Dermis microvascular lymphatic vessel endothelial cell (primary cell): ENCODE data around the gene AQP11. TPM values are rescaled to one million over a fixed set of nuclear protein-coding genes. Genes with fewer than 3 reads are reported as not detected.
A peak's percentile ranks its signal among the peaks of the same experiment; 100 is the strongest.
"Not testable (repeated sequence)": the region's sequence is repeated elsewhere in the genome, so short reads cannot be mapped to it uniquely, and the experiment has no call there.

Experiments used
- DNase-seq, 2 donors: peaks; one replicate each; pipeline versions ENCODE4 v3.0.0 to v3.0.0-alpha.2; 2010; ENCODE audit warnings: low read depth in 2 of 2
- total RNA-seq: library from RNA; depleted of rRNA; stranded (reverse); fragments of >200 nt; gene quantifications from 2 replicates; pipeline ENCODE4 v1.2.1, GENCODE V29; 2014

AQP11 gene
- total RNA-seq, 1 donor from 2014 or later = 0.13 TPM

DNA sequence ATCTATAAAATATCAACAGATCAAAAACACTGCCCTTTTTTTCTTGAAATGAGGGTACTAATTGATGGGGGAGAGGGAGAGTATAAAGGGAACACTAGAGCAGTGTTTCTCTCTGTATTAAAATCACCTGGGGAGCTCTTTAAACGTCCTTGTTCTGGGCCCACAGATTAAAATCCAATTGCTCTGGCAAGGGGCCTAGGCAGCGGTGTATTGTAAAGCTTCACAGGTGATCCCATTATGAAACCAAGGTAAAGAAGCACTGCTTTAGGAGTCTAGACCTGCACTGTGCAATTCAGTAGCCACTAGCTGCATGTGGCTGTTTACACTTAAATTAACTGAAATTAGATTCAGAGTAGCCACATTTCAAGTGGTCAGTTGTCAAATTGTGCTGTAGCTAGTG lies 3.0 kb downstream of the AQP11 start:
- no peak for DNase-seq

DNA sequence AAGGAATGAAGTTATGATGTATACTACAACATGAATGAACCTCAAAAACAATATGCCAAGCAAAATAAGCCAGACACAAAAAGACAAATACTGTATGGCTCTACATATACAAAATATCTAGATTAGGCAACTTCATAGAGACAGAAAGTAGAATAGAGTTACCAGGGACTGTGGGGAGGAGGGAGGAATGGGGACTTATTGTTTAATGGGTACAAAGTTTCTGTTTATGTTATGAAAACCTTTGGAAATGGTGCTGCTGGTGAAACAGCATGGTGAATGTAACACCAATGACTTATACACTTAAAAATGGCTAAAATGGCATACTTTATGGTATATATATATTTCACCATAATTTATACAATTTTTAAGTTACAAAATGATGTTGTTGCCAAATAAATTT lies 4.1 kb downstream of the AQP11 start:
- DNase-seq = no peak

DNA sequence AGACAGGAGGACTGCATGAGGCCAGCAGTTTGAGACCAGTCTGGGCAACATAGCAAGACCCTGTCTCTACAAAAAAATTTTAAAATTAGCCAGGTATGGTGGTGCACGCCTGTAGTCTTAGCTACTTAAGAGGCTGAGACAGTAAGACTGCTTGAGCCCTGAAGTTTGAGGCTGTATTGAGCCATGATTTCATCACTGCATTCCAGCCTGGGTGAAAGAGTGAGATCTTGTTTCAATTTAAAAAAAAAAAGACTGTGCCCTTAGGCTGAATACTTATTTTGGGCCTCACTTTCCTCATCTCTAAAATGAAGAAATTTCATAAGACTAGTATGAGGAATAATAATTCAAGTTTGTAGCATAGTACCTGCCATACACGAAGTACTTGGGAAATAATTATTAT lies 6.9 kb downstream of the AQP11 start:
- no peak for DNase-seq

DNA sequence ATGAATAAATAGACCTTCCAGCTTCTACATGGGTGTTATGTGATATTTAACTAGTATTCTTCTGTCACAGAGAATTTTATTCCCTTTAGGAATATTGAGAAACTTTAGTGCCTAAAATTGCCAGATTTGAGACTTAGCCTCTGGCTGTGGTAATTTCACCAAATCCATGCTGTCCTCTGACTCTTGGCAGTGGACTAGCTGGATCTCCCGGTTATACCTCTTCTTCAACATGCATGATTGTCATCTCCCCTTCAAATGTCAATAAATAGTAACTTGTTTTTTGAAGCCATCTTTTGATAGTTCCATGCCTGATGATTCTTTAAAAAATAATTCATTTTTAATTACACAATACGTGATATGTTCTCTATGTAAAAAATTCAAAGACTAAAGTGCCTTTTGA lies 8.4 kb downstream of the AQP11 start:
- no peak for DNase-seq

DNA sequence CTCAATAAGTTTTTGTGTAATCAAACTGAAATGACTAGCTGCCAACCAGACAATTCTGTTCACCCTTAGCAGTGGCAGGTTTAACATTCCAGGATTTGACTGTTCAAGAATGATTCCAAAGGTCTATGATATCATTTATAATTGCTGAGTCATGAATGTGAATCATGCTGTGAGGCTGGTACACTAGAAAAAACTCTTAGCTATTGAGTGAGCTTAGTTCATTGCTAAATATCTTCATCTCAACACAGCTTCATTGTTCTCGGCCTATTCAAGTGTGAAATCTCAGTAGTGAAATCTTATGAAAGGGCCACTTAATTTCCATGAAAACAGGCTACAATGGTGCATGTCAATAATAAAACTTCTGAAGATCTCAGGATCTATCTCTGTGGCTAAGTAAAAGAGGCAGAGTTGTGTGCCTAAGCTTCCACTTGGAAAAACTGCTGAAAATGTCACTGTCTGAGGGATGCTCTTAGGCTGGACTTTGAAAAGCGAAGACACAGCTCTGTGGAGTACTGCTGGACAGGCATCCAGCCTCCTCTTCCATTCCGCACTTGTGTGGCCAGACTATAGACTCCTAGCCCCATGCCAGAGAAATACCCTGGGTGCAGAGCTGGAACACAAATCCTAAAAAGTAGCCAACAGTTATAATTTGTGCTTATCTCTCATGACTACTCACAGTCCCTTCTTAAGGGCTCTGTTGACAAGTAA lies 12.8 kb downstream of the AQP11 start:
- peak in 1 of 2 donors; percentile 64 for DNase-seq

DNA sequence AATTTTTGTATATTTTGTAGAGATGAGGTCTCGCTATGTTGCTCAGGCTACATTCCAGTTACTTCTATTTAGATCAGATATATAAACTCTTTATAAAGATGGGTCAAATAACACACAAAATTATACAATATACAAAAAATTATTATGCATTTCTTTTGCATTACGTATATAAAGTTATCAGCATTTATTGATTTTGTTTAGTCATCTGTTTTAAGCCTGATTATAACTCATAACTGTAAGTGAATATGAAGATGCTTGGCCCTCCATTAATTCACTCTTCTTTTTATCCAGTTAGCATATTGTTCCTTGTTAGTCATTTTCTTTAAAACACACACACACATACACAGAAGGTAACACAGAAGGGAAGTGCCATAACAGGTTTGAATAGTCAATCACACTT lies 14.5 kb downstream of the AQP11 start:
- no peak for DNase-seq

DNA sequence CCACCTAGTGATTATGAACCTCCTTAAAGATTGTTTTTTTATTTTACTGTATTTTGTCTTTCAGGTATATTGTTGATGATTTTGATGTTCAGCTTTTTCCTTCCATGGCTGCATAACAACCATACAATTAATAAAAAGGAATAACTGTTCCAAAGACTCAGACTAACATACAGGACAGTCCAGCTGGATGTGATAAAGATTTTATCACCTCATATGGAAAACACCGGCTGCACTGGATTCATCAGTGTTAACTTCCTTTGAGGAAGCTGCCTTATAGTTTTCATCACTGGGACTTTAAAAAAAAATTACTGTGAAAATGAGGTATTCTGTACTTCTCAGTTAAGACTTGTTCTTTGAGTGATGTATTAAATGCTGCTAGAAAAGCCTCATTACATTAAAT lies 19.5 kb downstream of the AQP11 start:
- peak; percentile 15 to 68 for DNase-seq

DNA sequence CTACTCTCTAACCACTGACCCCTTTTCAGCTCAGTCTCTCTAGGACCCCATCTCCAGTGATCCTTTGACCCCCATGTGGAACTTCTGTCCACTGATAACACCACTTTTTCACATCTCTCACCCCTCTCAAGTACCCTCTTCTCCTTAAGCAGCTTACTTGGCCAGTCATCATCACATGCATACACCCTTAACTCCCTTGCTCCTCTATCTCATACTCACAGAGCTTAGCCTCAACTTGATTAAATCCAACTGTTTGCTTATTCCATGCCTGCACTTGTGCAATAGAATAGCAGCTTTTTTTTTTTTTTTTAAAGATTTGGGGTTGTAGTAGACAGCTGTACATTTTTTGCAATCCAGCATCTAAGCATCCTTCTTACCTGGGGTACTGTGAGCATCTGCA lies 22.2 kb downstream of the AQP11 start:
- DNase-seq = no peak

DNA sequence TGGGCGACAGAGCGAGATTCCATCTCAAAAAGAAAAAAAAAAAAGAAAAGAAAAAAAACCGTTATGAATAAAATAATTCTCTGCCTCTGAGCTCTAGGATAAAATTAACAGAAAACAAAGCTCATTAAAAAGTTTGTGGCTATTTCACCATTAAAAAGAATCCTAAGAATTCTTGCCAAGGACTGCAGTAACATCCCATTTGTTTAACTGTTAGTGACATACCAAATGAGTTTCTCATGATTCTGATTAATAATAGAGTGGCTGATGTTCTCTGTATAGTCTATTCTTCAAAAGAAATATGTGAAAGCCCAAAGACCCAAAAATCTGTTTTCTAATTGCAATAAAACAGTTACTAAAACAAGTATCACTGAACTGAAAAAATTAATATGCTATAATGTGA lies 28.1 kb downstream of the AQP11 start:
- DNase-seq = no peak

DNA sequence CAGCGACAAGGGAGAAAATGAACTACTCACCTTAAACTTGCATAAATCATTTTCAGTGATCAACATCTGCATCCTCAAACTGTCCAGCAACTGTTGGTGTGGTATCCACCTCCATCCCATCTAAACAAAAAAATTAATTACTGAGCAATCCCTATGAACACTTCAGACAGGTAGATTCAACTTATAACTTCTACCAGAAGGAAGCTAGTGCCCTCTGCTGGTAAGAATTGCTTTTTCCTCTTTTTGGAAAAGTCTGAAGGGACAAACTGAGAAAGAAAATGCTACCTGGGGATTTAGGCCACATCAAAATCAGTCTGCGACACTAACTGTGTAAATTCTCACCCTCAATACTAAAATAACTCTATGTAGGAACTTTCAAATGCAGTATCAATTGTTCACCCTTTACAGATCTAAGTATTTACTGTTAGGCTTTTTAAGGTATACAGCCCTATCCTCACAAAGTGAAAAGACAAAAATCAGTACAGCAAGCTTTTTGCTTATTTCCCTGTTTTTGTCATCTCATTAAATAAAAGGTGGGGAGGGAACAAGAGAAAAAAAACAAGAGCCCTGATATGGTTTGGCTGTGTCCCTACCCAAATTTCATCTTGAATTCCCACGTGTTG lies 29.9 kb downstream of the AQP11 start:
- DNase-seq = peak; percentile 21 to 60

DNA sequence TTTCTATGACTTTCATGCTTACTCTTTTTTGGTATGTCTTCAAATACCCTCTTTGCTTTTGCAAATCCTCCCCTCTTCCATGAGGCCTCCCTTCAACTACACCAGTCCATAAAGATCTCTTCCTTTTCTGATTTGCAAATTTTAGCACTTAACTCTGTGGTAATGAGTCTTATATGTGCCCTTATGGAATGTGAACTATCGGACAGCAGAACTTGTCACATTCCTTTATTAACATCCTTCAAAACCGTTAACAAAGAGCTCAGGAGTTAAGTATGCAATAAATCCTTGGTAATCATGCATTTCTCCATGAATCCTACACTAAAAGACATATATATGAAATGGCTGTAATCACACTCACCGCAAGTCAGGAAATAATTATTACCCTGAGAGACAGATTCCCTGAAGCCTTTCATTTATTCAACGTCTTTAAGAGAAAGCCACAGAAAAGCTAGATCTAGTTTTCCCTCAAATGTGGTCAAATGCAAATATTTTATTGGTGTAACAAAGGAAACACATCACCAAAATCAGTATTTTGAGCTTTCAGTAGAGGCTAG lies 40.5 kb downstream of the AQP11 start:
- DNase-seq = no peak

DNA sequence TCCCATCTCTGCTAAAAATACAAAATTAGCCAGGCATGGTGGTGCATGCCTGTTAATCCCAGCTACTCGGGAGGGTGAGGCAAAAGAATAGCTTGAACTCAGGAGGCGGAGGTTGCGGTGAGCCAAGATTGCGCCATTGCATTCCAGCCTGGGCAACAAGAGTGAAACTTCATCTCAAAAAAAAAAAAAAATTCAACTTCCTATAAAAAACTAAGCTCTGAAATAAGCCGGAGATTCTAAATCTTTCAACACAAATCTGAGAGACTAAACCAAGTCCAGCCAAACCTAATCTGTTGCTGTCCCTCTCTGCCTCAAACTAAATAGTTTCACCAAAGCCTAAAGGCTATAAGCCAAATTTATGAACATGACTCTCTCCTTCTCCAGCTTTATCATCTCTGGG lies 44.2 kb downstream of the AQP11 start:
- DNase-seq = not testable (repeated sequence)

DNA sequence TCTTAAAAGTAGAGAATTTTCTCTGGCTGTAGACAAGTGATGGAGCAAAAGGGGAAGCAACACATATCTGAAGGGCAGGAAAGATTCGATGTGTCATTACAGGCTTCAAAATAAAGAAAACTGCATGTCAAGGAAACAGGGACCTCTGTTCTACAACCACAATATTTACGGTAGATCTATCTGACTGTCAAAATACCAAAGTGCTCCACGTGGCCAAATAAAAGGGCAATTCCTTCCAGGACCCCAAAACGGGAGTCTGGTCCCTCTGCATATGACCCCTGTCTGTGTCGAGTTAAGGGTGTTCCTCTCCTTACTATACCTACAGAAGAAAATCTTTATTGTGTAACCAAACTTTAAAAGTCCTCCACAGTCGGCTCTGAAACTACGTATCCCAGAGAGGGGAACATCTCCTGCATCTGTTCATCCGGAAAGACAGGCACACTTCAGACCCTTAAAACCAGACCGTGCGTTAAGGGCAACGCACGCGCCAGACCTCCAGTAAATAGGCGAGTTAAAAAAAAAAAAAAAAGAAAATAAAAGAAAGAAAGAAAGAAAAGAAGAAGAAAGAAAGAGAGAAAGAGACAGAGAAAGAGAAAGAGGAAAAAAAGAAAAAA lies 47.1 kb downstream of the AQP11 start:
- no peak for DNase-seq

DNA sequence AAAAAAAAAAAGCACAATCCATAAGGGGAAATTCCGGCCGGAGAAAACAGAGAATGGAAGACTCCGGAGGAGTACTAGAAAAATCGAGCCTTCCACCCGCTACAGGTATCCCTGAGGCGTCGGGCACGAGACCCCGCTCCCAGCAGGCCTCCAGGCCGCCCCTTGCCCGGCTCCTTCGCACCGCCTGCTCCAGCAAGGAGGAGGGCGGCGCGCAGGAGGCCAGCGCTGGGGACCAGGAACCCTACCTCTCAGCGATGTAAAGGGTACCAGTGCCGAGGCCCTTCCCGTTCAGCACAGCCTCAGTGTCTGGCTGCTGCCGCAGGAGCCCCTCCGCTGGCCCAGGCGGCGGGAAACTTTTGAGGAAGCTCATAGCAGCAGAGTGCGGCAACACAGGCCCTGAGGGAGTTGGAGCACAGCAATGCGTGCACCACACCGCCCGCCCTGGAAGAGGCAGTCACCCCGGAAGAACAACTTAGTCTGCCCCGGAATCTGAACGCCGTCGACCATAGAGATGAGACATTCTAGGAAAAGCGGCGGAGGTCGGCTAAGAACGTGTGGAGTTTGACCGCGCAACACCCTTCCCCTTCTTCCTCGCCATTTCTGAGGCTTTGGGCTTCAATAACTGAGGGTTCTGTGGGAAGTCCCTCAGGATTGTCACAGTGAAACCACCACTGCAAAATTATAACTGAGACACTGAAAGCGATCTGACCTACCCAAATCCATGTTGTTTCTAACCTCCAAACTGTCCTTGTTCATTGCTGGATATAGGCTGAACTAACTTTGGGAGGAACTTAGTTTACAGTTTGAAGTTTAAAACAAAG lies 47.8 kb downstream of the AQP11 start, which contains the start of gene CLNS1A:
Gene CLNS1A (minus strand): TSS at position 450 of the 821 bp plus-strand sequence. CDS start 80 bp downstream, at position 370.
- DNase-seq = peak; percentile 61 to 89

DNA sequence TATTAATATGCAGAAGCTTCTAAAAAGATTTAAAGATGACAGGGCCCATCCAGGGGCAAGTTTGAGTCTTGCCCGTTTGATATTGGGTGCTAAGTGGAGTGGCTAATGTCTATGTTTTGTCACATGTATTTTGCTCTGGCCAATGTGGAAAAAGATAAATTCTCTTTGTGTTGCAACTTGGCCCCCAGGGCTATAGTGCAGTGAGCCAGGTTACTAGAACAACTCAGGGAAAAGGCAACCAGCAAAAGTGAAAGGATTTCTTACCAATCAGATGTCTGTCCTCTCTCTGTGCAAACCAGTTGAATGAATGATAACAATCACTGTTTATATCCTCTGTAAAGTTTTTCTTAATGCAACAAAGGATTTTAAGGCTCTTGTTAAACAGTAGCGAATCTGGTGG lies 52.5 kb downstream of the AQP11 start:
- no peak for DNase-seq

DNA sequence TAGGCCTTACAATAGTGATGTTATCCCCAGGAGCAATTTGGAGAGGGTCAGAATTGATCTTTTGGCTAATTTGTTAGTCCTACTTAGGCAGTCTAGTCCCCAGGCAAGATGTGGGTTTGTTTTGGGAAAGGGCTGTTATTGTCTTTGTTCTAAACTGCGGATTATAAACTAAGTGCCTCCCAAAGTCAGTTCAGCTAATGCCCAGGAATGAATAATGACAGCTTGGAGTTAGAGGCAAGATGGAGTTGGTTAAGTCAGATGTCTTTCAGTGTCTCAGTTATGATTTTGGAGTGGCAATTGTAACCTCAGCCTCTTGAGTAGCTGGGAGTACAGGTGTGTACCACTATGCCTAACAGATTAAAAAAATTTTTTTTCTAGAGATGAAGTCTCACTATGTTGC lies 55.1 kb downstream of the AQP11 start:
- no peak for DNase-seq

DNA sequence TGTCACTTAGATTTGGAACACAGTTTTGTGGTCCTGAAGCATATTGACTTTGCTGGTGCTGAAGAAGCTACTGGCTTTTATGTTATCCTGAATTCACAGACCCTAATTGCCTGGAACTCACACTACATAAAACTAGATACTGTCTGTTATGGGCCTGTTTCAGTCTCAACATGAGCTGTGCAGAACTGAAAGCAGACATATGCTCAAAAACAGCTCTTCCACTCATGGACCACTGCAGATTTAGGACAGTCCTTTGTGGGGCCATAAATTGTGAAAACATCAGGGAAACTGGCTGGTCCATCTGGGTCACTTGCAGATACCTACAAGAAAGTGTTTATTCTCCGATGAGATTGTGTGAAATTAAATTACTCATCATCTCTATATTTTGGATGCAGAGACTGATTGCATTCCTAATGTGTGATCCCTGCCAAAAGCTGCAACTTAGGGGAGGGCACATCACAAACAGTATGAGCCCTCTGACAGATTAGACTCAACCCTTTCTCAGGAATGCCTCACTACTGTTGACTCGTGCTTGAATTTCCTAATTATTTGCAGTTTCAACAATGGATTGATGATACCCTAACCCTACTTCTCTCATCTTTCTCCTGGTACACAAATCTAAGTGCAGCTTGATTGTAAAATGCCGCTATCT lies 58.0 kb downstream of the AQP11 start:
- no peak for DNase-seq

DNA sequence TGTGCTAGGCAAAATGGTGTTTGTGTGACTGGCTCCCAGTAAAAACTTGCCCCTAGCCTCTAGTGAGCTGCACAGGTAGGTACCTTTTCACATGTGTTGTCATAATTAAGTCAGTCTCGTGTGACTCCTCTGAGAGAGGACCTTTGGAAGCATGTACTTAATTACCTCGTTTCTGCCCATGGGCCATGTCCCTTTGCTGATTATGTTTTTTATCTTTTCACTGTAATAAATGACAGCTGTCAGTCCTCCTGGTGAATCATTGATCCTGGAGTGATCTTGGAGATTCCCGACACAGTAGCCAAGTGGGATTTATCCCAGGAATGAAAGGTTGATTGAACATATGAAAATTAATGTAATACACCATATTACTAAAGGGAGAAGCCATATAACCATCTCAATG lies 60.4 kb downstream of the AQP11 start:
- no peak for DNase-seq

DNA sequence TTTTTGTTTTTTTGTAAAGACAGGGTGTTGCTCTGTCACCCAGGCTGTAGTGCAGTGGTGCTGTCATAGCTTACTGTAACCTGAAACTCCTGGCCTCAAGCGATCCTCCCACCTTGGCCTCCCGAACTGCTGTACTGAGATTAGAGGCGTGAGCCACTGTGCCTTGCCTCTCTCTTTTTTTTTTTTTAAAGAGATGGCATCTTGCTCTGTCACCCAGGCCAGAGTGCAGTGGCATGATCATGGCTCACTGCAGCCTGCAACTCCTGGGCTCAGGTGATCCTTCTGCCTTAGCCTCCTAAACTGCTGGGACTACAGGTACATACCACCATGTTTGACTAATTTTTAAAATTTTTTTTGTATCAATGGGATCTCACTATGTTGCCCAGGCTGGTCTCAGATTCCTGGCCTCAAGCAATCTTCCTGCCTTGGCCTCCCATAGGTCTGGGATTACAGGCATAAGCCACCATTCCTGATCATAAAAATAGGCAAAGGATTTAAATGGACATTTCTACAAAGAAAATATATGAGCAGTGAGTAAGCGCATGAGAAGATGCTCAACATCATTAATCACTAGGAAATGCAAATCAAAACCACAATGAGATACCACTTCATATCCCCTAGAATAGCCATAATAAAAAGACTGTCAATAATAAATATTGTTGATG lies 65.1 kb downstream of the AQP11 start:
- DNase-seq = no peak

DNA sequence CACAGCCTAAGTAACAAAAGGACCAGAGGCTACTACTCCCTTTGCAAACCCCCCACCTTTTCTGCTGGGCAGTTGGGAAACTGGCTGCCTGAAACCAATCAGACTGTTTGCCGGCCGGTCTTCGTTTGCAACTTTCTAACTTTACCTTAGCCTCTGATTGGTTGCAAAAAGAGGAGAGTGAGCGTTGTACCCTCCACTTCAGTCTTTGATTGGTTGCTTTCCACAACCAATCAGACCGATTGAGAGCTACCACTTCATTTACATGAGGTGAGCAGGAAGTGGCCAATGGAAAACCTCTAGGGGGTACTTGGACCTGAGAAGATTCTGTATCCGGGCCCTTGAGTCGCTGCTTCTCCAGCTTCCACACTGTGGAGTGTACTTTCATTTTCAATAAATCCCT lies 66.6 kb downstream of the AQP11 start:
- DNase-seq = no peak
